PC-3 (cell line): ENCODE data around the gene SEPTIN11.

Experiments used
- EZH2 ChIP-seq: fragments of 300-600 bp; sonication (generic); IDR thresholded peaks from one replicate; pipeline ENCODE4 v1.6.1; 2017; ENCODE audit warnings: antibody characterized with exemption, mild to moderate bottlenecking, low read length; ENCODE audit not compliant: unreplicated experiment
- EZH2phosphoT487 ChIP-seq: fragments of 300-600 bp; sonication (generic); IDR thresholded peaks from 2 replicates; pipeline ENCODE4 v1.6.1; 2018; ENCODE audit warnings: mild to moderate bottlenecking, antibody characterized with exemption, low read length, borderline replicate concordance
- TF ChIP-seq, protein P1 (sequence below): fragments of 300-600 bp; sonication (generic); conservative IDR thresholded peaks from 2 replicates; pipeline ENCODE4 v1.5.1; 2017; ENCODE audit warnings: antibody characterized with exemption, low read depth, mild to moderate bottlenecking, low read length

DNA sequence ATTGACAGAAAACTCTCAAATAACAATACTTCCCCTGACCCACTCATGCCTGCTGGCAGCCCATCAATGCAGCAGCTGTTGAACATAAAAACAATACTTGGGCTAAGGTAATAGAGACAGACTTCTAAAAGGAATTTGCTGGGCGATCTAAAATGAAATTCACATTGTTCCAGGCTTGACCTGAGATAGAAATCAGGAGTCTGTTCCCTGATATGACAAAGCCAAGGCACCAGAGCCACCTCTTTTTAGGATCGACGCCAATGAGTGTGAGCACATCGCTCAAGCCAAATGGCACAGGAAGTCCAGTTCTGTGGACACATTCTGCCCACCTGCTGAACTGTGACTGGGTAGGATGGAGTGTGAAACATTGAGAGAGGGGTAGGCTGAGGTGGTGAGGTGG lies 4.9 kb downstream of the SEPTIN11 start:
- TF ChIP-seq, protein P1, sequence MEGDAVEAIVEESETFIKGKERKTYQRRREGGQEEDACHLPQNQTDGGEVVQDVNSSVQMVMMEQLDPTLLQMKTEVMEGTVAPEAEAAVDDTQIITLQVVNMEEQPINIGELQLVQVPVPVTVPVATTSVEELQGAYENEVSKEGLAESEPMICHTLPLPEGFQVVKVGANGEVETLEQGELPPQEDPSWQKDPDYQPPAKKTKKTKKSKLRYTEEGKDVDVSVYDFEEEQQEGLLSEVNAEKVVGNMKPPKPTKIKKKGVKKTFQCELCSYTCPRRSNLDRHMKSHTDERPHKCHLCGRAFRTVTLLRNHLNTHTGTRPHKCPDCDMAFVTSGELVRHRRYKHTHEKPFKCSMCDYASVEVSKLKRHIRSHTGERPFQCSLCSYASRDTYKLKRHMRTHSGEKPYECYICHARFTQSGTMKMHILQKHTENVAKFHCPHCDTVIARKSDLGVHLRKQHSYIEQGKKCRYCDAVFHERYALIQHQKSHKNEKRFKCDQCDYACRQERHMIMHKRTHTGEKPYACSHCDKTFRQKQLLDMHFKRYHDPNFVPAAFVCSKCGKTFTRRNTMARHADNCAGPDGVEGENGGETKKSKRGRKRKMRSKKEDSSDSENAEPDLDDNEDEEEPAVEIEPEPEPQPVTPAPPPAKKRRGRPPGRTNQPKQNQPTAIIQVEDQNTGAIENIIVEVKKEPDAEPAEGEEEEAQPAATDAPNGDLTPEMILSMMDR = no peak
- TF ChIP-seq EZH2 = no peak
- no peak for TF ChIP-seq EZH2phosphoT487
